Memory B cell (primary cell): ENCODE results near the gene PLXNA2.

Source experiments
- ATAC-seq: fragments of 150-1000 bp; cut with Tn5 transposase; 2 replicates; pipeline ENCODE4 v1.10.0; 2021; ENCODE audit warnings: low read depth, mild to moderate bottlenecking, moderate library complexity
- DNase-seq, 2 donors: peaks; one replicate each; pipeline ENCODE4 v3.0.0; 2022; ENCODE audit warnings: low spot score in 2 of 2
- H3K27ac Mint-ChIP-seq: one replicate; pipeline ENCODE4 v1.8.0; 2022; ENCODE audit warnings: mild to moderate bottlenecking, moderate library complexity, mixed read lengths
- H3K27me3 Mint-ChIP-seq: one replicate; pipeline ENCODE4 v1.8.0; 2022; ENCODE audit warnings: mixed read lengths
- H3K36me3 Mint-ChIP-seq: one replicate; pipeline ENCODE4 v1.8.0; 2022; ENCODE audit warnings: mild to moderate bottlenecking, mixed read lengths
- H3K4me1 Mint-ChIP-seq: one replicate; pipeline ENCODE4 v1.8.0; 2022; ENCODE audit warnings: mixed read lengths
- H3K4me3 Mint-ChIP-seq: one replicate; pipeline ENCODE4 v1.8.0; 2022; ENCODE audit warnings: mild to moderate bottlenecking, moderate library complexity, mixed read lengths
- H3K9me3 Mint-ChIP-seq: one replicate; pipeline ENCODE4 v1.8.0; 2022; ENCODE audit warnings: mixed read lengths

The PLXNA2 gene

GRCh38 chr1:208151728-208152598, 92.2 kb downstream of the PLXNA2 start:
- H3K36me3 Mint-ChIP-seq, result no peaks in the 10 kb centered on the region
- H3K4me1 Mint-ChIP-seq, result no peaks in the 10 kb centered on the region
- peaks cover 4% of the 10 kb centered on the region for H3K27me3 Mint-ChIP-seq
- no peak overlapping the region for H3K4me3 Mint-ChIP-seq
- ATAC-seq (no peak), DNase-seq (no peak)
- no peak overlapping the region for H3K27ac Mint-ChIP-seq
- no peaks in the 10 kb centered on the region for H3K9me3 Mint-ChIP-seq

GRCh38 chr1:208150833-208151458, 93.2 kb downstream of the PLXNA2 start:
- H3K27ac Mint-ChIP-seq, result no peak overlapping the region
- H3K27me3 Mint-ChIP-seq, result peaks cover 7% of the 10 kb centered on the region
- H3K4me3 Mint-ChIP-seq, result no peak overlapping the region
- no peak for DNase-seq
- ATAC-seq, result no peak
- no peaks in the 10 kb centered on the region for H3K36me3 Mint-ChIP-seq
- no peaks in the 10 kb centered on the region for H3K9me3 Mint-ChIP-seq
- H3K4me1 Mint-ChIP-seq, result no peaks in the 10 kb centered on the region

GRCh38 chr1:208149776-208150514, 94.2 kb downstream of the PLXNA2 start:
- no peak overlapping the region for H3K4me3 Mint-ChIP-seq
- ATAC-seq (no peak), DNase-seq (no peak)
- H3K9me3 Mint-ChIP-seq, result no peaks in the 10 kb centered on the region
- no peaks in the 10 kb centered on the region for H3K36me3 Mint-ChIP-seq
- peaks cover 7% of the 10 kb centered on the region for H3K27me3 Mint-ChIP-seq
- H3K27ac Mint-ChIP-seq, result no peak overlapping the region
- no peaks in the 10 kb centered on the region for H3K4me1 Mint-ChIP-seq

GRCh38 chr1:208149213-208149612, 95.0 kb downstream of the PLXNA2 start:
- H3K4me1 Mint-ChIP-seq, result no peaks in the 10 kb centered on the region
- peaks cover 9% of the 10 kb centered on the region for H3K27me3 Mint-ChIP-seq
- no peak overlapping the region for H3K4me3 Mint-ChIP-seq
- ATAC-seq (no peak), DNase-seq (no peak)
- H3K9me3 Mint-ChIP-seq, result no peaks in the 10 kb centered on the region
- H3K36me3 Mint-ChIP-seq, result no peaks in the 10 kb centered on the region
- H3K27ac Mint-ChIP-seq, result no peak overlapping the region

- Mint-ChIP-seq H3K4me1 (no peaks in the 10 kb centered on the region), H3K36me3 (no peaks in the 10 kb centered on the region), H3K9me3 (no peaks in the 10 kb centered on the region), H3K4me3 (no peak overlapping the region), H3K27me3 (peaks cover 6% of the 10 kb centered on the region), H3K27ac (no peak overlapping the region)
- no peak for DNase-seq
- ATAC-seq, result no peak
These were observed 95.8 kb downstream of the PLXNA2 start for GRCh38 chr1:208148380-208148779.

- H3K36me3 Mint-ChIP-seq, result no peaks in the 10 kb centered on the region
- H3K4me3 Mint-ChIP-seq, result no peak overlapping the region
- no peak overlapping the region for H3K27ac Mint-ChIP-seq
- no peaks in the 10 kb centered on the region for H3K4me1 Mint-ChIP-seq
- no peak for ATAC-seq
- H3K9me3 Mint-ChIP-seq, result no peaks in the 10 kb centered on the region
- peaks cover 4% of the 10 kb centered on the region for H3K27me3 Mint-ChIP-seq
- DNase-seq, result no peak
These were observed 97.5 kb downstream of the PLXNA2 start for GRCh38 chr1:208146650-208147049.

- peaks cover 4% of the 10 kb centered on the region for H3K27me3 Mint-ChIP-seq
- H3K4me1 Mint-ChIP-seq, result no peaks in the 10 kb centered on the region
- H3K9me3 Mint-ChIP-seq, result no peaks in the 10 kb centered on the region
- no peaks in the 10 kb centered on the region for H3K36me3 Mint-ChIP-seq
- no peak for ATAC-seq
- H3K27ac Mint-ChIP-seq, result no peak overlapping the region
- H3K4me3 Mint-ChIP-seq, result no peak overlapping the region
- no peak for DNase-seq
These were observed 99.0 kb downstream of the PLXNA2 start for GRCh38 chr1:208145167-208145566.

- Mint-ChIP-seq H3K27me3 (peaks cover 4% of the 10 kb centered on the region), H3K4me3 (no peak overlapping the region), H3K27ac (no peak overlapping the region), H3K36me3 (no peaks in the 10 kb centered on the region), H3K4me1 (no peaks in the 10 kb centered on the region), H3K9me3 (no peaks in the 10 kb centered on the region)
- ATAC-seq, result no peak
- no peak for DNase-seq
These were observed 101.4 kb downstream of the PLXNA2 start for GRCh38 chr1:208142590-208143382.

GRCh38 chr1:208141610-208142192, 102.5 kb downstream of the PLXNA2 start:
- Mint-ChIP-seq H3K4me1 (no peaks in the 10 kb centered on the region), H3K27ac (no peak overlapping the region), H3K36me3 (no peaks in the 10 kb centered on the region), H3K9me3 (no peaks in the 10 kb centered on the region), H3K27me3 (peaks cover 4% of the 10 kb centered on the region), H3K4me3 (no peak overlapping the region)
- ATAC-seq (no peak), DNase-seq (no peak)

GRCh38 chr1:208139434-208140045, 104.6 kb downstream of the PLXNA2 start:
- no peaks in the 10 kb centered on the region for H3K36me3 Mint-ChIP-seq
- H3K27ac Mint-ChIP-seq, result no peak overlapping the region
- H3K4me1 Mint-ChIP-seq, result no peaks in the 10 kb centered on the region
- no peak for ATAC-seq
- H3K4me3 Mint-ChIP-seq, result no peak overlapping the region
- DNase-seq, result no peak
- no peaks in the 10 kb centered on the region for H3K9me3 Mint-ChIP-seq
- peaks cover under 1% of the 10 kb centered on the region for H3K27me3 Mint-ChIP-seq

- Mint-ChIP-seq H3K27me3 (no peaks in the 10 kb centered on the region), H3K27ac (no peak overlapping the region), H3K4me1 (no peaks in the 10 kb centered on the region), H3K36me3 (no peaks in the 10 kb centered on the region), H3K9me3 (no peaks in the 10 kb centered on the region), H3K4me3 (no peak overlapping the region)
- DNase-seq (no peak), ATAC-seq (no peak)
These were observed 107.0 kb downstream of the PLXNA2 start for GRCh38 chr1:208137193-208137592.

- no peak for DNase-seq
- Mint-ChIP-seq H3K4me3 (no peak overlapping the region), H3K36me3 (no peaks in the 10 kb centered on the region)
These were observed 107.6 kb downstream of the PLXNA2 start for GRCh38 chr1:208136459-208137182.

GRCh38 chr1:208135354-208135753, 108.8 kb downstream of the PLXNA2 start:
- no peak overlapping the region for H3K4me3 Mint-ChIP-seq
- no peak overlapping the region for H3K27ac Mint-ChIP-seq
- ATAC-seq (no peak), DNase-seq (no peak)
- no peaks in the 10 kb centered on the region for H3K36me3 Mint-ChIP-seq
- H3K27me3 Mint-ChIP-seq, result peaks cover 3% of the 10 kb centered on the region
- H3K4me1 Mint-ChIP-seq, result no peaks in the 10 kb centered on the region
- no peaks in the 10 kb centered on the region for H3K9me3 Mint-ChIP-seq

More at GRCh38 chr1:208136459-208137182, 107.6 kb downstream of the PLXNA2 start:
- Mint-ChIP-seq H3K27ac (no peak overlapping the region), H3K9me3 (no peaks in the 10 kb centered on the region), H3K4me1 (no peaks in the 10 kb centered on the region), H3K27me3 (no peaks in the 10 kb centered on the region)
- ATAC-seq, result no peak
